Activated CD8-positive, alpha-beta T cell treated with anti-CD3 and anti-CD28 coated beads, Interleukin-2, amount 10 ng/mL, durations not matched to agents 7 days and 5 days (primary cell): ENCODE results near the gene CEACAM3. TPM values are rescaled to one million over a fixed set of nuclear protein-coding genes. Genes with fewer than 3 reads are reported as not detected.

Experiments used
- ATAC-seq: fragments of 150-1000 bp; cut with Tn5 transposase; one replicate; pipeline ENCODE4 v1.10.0; 2021; ENCODE audit warnings: moderate library complexity
- CTCF ChIA-PET: fragments of 350-600 bp; sonication (Branson Sonifier 250); formaldehyde crosslinking; loops from one replicate; lab custom pipeline; 2021; ENCODE audit warnings: antibody characterized with exemption; lab: Charles Lee
- POLR2A ChIA-PET: fragments of 350-600 bp; sonication (Branson Sonifier 250); formaldehyde crosslinking; loops from one replicate; lab custom pipeline; 2021; ENCODE audit warnings: antibody characterized with exemption; lab: Charles Lee
- DNase-seq: peaks from one replicate; pipeline ENCODE4 v3.0.0-alpha.2; 2020
- H3K27ac Mint-ChIP-seq: one replicate; pipeline ENCODE4 v1.8.0; 2021; ENCODE audit warnings: mild to moderate bottlenecking, mixed read lengths
- H3K27me3 Mint-ChIP-seq: one replicate; pipeline ENCODE4 v1.8.0; 2021; ENCODE audit warnings: low read depth, mixed read lengths
- H3K36me3 Mint-ChIP-seq: one replicate; pipeline ENCODE4 v1.8.0; 2021; ENCODE audit warnings: low read depth, mixed read lengths
- H3K4me1 Mint-ChIP-seq: one replicate; pipeline ENCODE4 v1.8.0; 2021; ENCODE audit warnings: low read depth, mixed read lengths
- H3K4me3 Mint-ChIP-seq: one replicate; pipeline ENCODE4 v1.8.0; 2021; ENCODE audit warnings: mild to moderate bottlenecking, mixed read lengths
- H3K9me3 Mint-ChIP-seq: one replicate; pipeline ENCODE4 v1.8.0; 2022; ENCODE audit warnings: mixed read lengths; ENCODE audit not compliant: insufficient read depth
- total RNA-seq, 2 experiments: library from RNA; stranded (reverse); gene quantifications; one replicate each; pipeline ENCODE4 v1.2.3, GENCODE V29; 2021

Gene CEACAM3
- total RNA-seq, 2 experiments from 2014 or later, result not detected

- ATAC-seq (peak; percentile 0), DNase-seq (no peak)
- CTCF ChIA-PET, result interaction anchor here (0.9 to 4.1 kb wide), 14 partner anchors 8 to 174 kb away, joined by 3 to 45 read pairs (median 8); partner anchors contain the start of genes CD79A, ERFL and RABAC1
- POLR2A ChIA-PET, result interaction anchor here (0.7 to 11.9 kb wide), 9 partner anchors 8 to 114 kb away, joined by 3 to 192 read pairs (median 11); partner anchors contain the start of genes ARHGEF1 and CD79A
- Mint-ChIP-seq H3K4me1 (peaks cover 48% of the 10 kb centered on the region), H3K36me3 (peaks cover 47% of the 10 kb centered on the region), H3K9me3 (no peaks in the 10 kb centered on the region), H3K4me3 (peak overlapping the region; percentile 88), H3K27ac (peak overlapping the region; percentile 94), H3K27me3 (peaks cover 5% of the 10 kb centered on the region)
Measured at GRCh38 chr19:41860419-41861115, 64.2 kb downstream of the CEACAM3 start.

Other genes with a start within 250 kb of the CEACAM3 start
- 10 to 100 TPM; 41.8 to 49.4 TPM for gene CEACAM21, start 220.4 kb upstream of the CEACAM3 start, total RNA-seq
- gene CEACAM4, start 169.5 kb upstream of the CEACAM3 start, total RNA-seq, result not detected
- gene CEACAM7, start 108.3 kb upstream of the CEACAM3 start, total RNA-seq, result not detected
- not detected for gene CEACAM5, start 88.0 kb upstream of the CEACAM3 start, total RNA-seq
- gene CEACAM6, start 41.1 kb upstream of the CEACAM3 start, total RNA-seq, result not detected
- gene LYPD4, start 48.1 kb downstream of the CEACAM3 start, total RNA-seq, result not detected
- gene DMRTC2, start 48.5 kb downstream of the CEACAM3 start, total RNA-seq, result not detected
- gene RPS19, start 63.7 kb downstream of the CEACAM3 start, total RNA-seq, result 1,000 to 10,000 TPM; 3,024 to 3,056 TPM
- gene CD79A, start 80.7 kb downstream of the CEACAM3 start, total RNA-seq, result 10 to 100 TPM; 17.4 to 21.5 TPM
- 100 to 1,000 TPM; 515 to 537 TPM for gene ARHGEF1, start 86.6 kb downstream of the CEACAM3 start, total RNA-seq
- 1 to 10 TPM in 1 of 2 experiments, under 1 TPM in 1; 0.84 to 1.1 TPM for gene ERFL, start 131.9 kb downstream of the CEACAM3 start, total RNA-seq
- 10 to 100 TPM; 63.0 to 63.4 TPM for gene RABAC1, start 162.7 kb downstream of the CEACAM3 start, total RNA-seq
- gene ATP1A3, start 197.6 kb downstream of the CEACAM3 start, total RNA-seq, result 1 to 10 TPM; 2.3 to 3.3 TPM